ENCODE measurements around the gene ITPR2.
"Not testable (repeated sequence)": the region's sequence is repeated elsewhere in the genome, so short reads cannot be mapped to it uniquely, and the experiment has no call there.

The ITPR2 gene

DNA sequence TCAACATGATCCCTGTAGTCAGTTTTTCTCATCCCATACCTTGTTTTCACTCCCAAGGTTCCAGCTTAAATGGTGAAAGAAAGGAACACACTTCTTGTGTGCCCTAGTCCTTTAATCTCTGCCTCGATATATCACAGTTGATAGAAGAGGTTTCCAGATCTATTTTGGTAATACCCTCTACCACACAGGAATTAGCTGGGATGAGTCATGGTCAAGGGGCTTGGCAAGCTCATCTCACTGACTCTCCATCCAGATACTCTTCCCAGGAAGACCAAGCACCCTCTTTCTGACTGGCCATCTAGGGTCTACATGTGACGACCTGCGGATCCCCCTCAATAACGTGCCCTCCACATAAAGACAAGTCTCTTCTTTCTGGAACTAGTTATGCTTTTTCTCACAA lies 277.9 kb downstream of the ITPR2 start:
- no peak for DNase-seq

- no peak for DNase-seq
Measured at GRCh38 chr12:26554332-26554731, 278.7 kb downstream of the ITPR2 start.

DNA sequence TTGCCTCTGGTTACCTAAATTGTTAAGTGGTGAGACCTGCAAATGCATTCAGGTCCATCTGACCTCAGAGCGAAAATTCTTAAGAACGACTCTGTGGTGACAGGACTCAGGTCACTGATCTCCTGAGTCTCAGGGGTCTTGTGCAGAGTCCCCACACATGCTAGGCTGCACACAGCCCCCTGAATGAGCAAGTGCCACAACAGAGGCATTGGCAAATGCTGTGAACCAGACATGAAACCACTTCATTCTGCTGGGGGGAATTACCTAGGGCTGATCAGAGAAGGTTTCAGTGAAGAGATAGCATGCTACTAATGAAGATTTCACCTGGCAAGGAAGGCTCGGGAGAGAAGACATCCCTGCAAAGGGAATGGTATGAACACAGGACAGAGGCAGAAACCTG lies 281.6 kb downstream of the ITPR2 start:
- no peak for DNase-seq

- DNase-seq, result no peak
Measured at GRCh38 chr12:26548227-26548626, 284.8 kb downstream of the ITPR2 start.

DNA sequence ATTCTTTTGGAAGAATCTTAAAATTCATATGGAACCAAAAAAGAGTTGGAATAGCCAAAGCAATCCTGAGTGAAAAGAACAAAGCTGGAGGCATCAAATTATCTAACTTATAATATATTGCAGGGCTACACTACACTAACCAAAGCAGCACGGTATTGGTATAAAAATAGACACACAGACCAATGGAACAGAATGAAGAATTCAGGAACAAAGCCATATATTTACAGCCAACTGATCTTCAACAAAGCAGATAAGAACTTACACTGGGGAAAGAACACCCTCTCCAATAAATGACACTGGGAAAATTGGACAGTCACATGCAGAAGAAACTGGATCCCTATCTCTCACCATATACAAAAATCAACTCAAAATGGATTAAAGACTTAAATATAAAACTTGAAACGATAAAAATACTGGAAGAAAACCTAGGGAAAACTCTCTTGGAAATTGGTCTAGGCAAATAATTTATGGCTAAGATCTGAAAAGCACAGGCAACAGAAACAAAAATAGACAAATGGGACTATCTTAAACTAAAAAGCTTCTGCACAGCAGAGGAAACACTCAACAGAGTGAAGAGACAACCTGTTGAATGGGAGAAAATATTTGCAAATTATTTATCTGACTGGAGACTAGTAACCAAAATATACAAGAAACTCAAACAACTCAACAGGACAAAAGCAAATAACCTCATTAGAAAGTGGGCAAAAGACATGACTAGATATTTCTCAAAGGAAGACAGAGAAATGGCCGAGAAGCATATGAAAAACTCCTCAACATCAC lies 286.3 kb downstream of the ITPR2 start:
- DNase-seq, result no peak

DNA sequence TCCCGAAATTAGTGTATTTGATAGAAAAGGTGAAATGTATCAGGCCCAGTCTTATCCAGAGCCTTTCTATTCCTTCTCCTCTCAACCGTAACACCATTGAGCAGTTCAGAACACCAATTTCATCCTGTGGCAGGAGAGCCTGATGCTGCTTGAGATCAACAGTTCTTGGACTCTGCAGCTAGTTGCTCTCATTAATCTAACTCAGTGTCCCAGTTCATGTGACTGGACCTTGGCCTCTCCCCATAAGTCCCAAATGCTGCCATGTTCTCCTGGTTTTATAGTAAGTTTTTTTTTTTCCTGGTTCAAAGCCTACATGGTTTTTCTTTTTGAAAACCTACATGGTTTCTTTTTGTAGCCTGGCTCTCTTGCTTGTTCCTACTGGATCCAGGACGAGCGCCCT lies 293.9 kb downstream of the ITPR2 start:
- no peak for DNase-seq

DNA sequence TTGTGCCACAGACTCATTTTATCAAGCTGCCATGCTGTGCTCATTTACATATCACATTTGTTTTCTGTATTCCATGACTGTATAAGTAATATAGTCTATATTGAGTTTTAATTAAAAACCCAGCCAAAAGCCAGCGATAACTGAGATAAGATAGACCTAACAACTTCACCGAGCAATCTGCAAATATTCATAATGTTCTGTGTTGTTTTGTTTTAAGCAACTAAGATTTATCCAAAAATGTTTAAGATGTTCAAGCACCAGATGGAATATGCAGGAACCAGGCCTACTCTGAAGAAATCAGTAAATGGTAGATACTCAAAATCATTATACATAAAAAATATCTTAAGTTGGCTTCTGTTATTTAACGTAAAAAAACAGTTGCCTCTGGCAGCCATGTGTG lies 295.3 kb downstream of the ITPR2 start:
- DNase-seq, result no peak

- DNase-seq, result no peak
Measured at GRCh38 chr12:26537126-26537525, 295.9 kb downstream of the ITPR2 start.

GRCh38 chr12:26535826-26536225 lies 297.2 kb downstream of the ITPR2 start:
- DNase-seq, result no peak

- no peak for DNase-seq
Measured at GRCh38 chr12:26534071-26534470, 298.9 kb downstream of the ITPR2 start.

GRCh38 chr12:26533211-26533610 lies 299.8 kb downstream of the ITPR2 start:
- DNase-seq, result no peak

GRCh38 chr12:26530461-26530860 lies 302.5 kb downstream of the ITPR2 start:
- no peak for DNase-seq

- DNase-seq, result no peak
Measured at GRCh38 chr12:26528943-26529342, 304.1 kb downstream of the ITPR2 start.

DNA sequence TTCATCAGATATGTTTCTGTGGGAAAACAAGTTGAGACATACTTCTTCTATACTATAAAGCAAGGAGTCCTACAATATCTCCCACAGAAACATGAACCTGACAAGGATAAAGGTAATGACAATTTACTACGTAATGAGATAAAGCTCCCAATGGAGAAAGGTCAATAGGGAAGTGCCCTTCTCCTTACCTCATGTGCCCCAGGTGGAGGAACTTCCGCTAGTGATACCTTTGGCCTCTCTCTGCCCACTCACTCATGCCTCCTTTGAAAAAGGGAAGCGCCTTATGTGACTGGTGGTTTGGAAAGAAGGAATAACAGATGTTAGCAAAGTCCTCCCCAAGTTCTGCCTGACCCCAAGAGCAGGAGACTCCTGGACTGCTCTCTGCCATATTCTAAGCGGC lies 305.3 kb downstream of the ITPR2 start:
- DNase-seq, result no peak

- DNase-seq, result no peak
Measured at GRCh38 chr12:26524862-26525465, 308.0 kb downstream of the ITPR2 start.

DNA sequence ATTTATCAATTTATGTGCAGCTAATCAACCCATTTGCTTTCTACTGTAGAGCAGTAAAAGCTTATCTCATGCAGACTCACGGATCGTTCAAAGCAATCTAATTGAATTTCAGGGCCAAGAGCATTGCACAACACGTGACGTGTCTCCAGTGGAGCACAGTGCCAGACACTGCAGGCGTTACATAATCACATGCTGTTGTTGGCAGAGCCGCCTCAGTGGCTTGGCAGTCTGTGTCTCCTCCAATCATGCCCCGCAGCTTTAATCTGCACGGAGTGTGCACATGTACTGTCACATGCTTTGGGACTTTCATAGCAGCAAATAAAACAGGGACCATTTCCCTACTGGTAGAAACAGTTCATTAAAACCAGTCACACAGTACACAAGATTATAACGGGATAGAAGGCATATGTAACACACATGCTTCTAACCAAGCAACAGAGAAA lies 309.3 kb downstream of the ITPR2 start:
- DNase-seq, result no peak

GRCh38 chr12:26520869-26521268 lies 312.1 kb downstream of the ITPR2 start:
- DNase-seq, result no peak

DNA sequence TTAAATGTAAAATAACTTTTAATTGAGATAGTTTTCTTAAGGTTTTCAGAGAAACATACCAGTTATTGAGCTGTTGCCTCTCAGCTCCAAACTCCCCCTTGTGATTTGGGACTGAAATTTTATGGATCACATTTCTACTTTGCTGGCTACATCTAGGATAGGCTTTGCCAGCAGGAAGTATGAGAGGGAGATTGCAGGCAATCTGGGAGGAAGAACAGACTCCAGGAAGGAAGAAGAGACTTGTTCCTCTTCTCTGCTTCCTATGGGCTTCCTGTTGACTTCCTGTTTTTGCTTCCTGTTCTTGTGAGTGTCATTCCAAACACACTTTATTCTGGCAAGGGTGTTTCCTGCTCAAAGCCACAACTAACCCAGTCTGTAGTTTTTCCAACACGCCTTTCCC lies 312.9 kb downstream of the ITPR2 start:
- DNase-seq, result no peak

DNA sequence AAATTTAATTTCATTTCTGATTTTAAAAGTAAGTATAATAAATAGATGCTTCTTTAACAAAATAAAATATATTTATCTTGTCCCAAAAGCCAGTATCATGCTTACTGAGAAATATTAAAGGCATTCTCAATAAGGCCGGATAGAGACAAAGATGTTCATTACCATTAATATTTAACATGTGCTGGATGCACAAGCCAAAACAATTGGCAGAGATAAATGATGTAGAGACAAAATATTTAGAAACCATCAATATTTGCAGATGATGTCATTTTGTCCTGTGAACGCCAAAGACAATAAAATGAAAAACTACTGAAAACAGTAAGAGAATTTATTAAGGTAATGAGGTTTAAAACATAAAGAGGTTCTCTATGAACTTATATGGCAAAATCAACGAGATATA lies 313.5 kb downstream of the ITPR2 start:
- DNase-seq, result no peak

- DNase-seq, result not testable (repeated sequence)
Measured at GRCh38 chr12:26517320-26517719, 315.7 kb downstream of the ITPR2 start.

GRCh38 chr12:26514364-26514763 lies 318.6 kb downstream of the ITPR2 start:
- no peak for DNase-seq

- no peak for DNase-seq
Measured at GRCh38 chr12:26513363-26514043, 319.5 kb downstream of the ITPR2 start.

DNA sequence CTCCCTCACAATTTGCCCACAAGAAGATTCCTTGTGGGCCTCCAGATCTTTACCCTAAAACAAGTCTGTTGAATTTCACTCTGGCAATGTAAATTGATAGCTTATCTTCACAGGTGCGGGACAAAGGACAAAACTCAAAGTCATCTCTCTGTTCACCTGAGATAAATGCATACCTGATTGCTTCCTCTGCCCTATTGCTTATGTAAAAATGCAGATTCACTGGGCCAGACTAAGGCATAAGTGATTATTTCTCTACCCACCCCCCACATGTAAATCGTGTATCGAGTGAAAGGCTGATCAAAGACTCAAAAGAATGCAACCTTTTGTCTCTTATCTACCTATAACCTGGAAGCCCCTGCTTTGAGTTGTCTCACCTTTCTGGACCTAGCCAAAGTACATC lies 320.8 kb downstream of the ITPR2 start:
- DNase-seq, result no peak

GRCh38 chr12:26510354-26510674 lies 322.7 kb downstream of the ITPR2 start:
- DNase-seq, result no peak

Data from activated gamma-delta T cell (primary cell).